HCT116 (cell line): ENCODE results near the gene ZNF451. TPM values are rescaled to one million over a fixed set of nuclear protein-coding genes. Genes with fewer than 3 reads are reported as not detected.

Experiments
- ATAC-seq: fragments of 200-7000 bp; cut with Tn5 transposase; 2 replicates; pipeline ENCODE4 v1.9.1; 2020; ENCODE audit warnings: mild to moderate bottlenecking, moderate library complexity
- BruUV-seq: library from RNA; stranded (reverse); fragments of 400-500 nt; replicated peaks from 2 replicates; lab custom pipeline; 2021; lab: Mats Ljungman, UMichigan
- CTCF ChIA-PET: fragments of 300-600 bp; sonication (Branson Sonifier 250); formaldehyde crosslinking; loops from one replicate; lab custom pipeline; 2021; ENCODE audit warnings: antibody characterized with exemption; lab: Charles Lee
- POLR2A ChIA-PET: fragments of 300-600, 350-600 bp; sonication (Branson Sonifier 250); formaldehyde crosslinking; loops from one replicate; lab custom pipeline; 2021; ENCODE audit warnings: antibody characterized with exemption; lab: Charles Lee
- RAD21 ChIA-PET, 2 experiments: fragments of 300-600 bp; sonication (Branson Sonifier 250); formaldehyde crosslinking; loops; one replicate each; lab custom pipeline; 2023; ENCODE audit warnings: low total read pairs in 2 of 2; ENCODE audit not compliant: uncharacterized antibody in 2 of 2, unreplicated experiment in 2 of 2, low non-redundant PET in 1 of 2; lab: Charles Lee
- DNase-seq: peaks from one replicate; pipeline ENCODE4 v3.0.0-alpha.2; 2010; ENCODE audit warnings: low read depth, low spot score
- H2AFZ ChIP-seq: fragments of 200-600 bp; shearing (Covaris generic), sonication (generic); 2 replicates; pipeline ENCODE4 v1.6.1; 2017; ENCODE audit warnings: low read depth, mixed run types, mixed read lengths, antibody characterized with exemption, low read length; ENCODE audit not compliant: poor library complexity, severe bottlenecking
- H3K27ac ChIP-seq: 2 replicates; pipeline ENCODE4 v1.5.1; 2012; ENCODE audit warnings: low read depth, low read length
- H3K27me3 ChIP-seq: fragments of 200-600 bp; sonication (generic); 2 replicates; pipeline ENCODE4 v1.6.1; 2016; ENCODE audit warnings: mixed run types, low read length, mixed read lengths; ENCODE audit not compliant: insufficient read depth
- H3K36me3 ChIP-seq, 2 experiments: fragments of 200-500 bp in 1 of 2; fragments of 200-600 bp in 1 of 2; sonication (Bioruptor generic) in 1 of 2; sonication (generic) in 1 of 2; 2 replicates each; pipeline versions ENCODE4 v1.5.1 to v1.6.1; 2014 to 2016; ENCODE audit warnings: low read length in 2 of 2, inconsistent platforms in 1 of 2, mixed read lengths in 1 of 2, mixed run types in 1 of 2; ENCODE audit not compliant: insufficient read depth in 2 of 2, control insufficient read depth in 1 of 2
- H3K4me1 ChIP-seq, 2 experiments: fragments of 200-600 bp in 1 of 2; sonication (generic) in 1 of 2; 2 replicates each; pipeline versions ENCODE4 v1.5.1 to v1.6.1; 2012 to 2017; ENCODE audit warnings: low read length in 2 of 2, inconsistent platforms in 1 of 2, mild to moderate bottlenecking in 1 of 2, mixed read lengths in 1 of 2, mixed run types in 1 of 2, moderate library complexity in 1 of 2; ENCODE audit not compliant: insufficient read depth in 2 of 2, control insufficient read depth in 1 of 2
- H3K4me2 ChIP-seq: fragments of 200-600 bp; sonication (generic); 2 replicates; pipeline ENCODE4 v1.6.1; 2017; ENCODE audit warnings: mixed run types, low read length, mixed read lengths
- H3K4me3 ChIP-seq, 2 experiments: fragments of 200-600 bp in 1 of 2; sonication (generic) in 1 of 2; replicated peaks in 1 of 2; 2 replicates each; pipeline ENCODE4 v1.5.1; 2011 to 2016; ENCODE audit warnings: low read length in 2 of 2, control low read depth in 1 of 2, low read depth in 1 of 2, mild to moderate bottlenecking in 1 of 2, mixed read lengths in 1 of 2, mixed run types in 1 of 2
- H3K79me2 ChIP-seq: fragments of 200-600 bp; sonication (generic); 2 replicates; pipeline ENCODE4 v1.6.1; 2017; ENCODE audit warnings: mild to moderate bottlenecking, mixed run types, low read length, moderate library complexity, mixed read lengths; ENCODE audit not compliant: insufficient read depth
- H3K9ac ChIP-seq: fragments of 200-600 bp; sonication (generic); 2 replicates; pipeline ENCODE4 v1.6.1; 2016; ENCODE audit warnings: low read length, mixed read lengths
- H3K9me2 ChIP-seq: fragments of 200-600 bp; sonication (generic), shearing (Covaris generic); 2 replicates; pipeline ENCODE4 v1.6.1; 2017; ENCODE audit warnings: mixed run types, mild to moderate bottlenecking, moderate library complexity; ENCODE audit not compliant: insufficient read depth
- H3K9me3 ChIP-seq, 2 experiments: fragments of 200-500 bp in 1 of 2; fragments of 200-600 bp in 1 of 2; sonication (Bioruptor generic) in 1 of 2; sonication (generic) in 1 of 2; 2 replicates each; pipeline ENCODE4 v1.6.1; 2014 to 2017; ENCODE audit warnings: low read length in 2 of 2, mixed read lengths in 2 of 2, inconsistent platforms in 1 of 2, low read depth in 1 of 2, mild to moderate bottlenecking in 1 of 2, mixed run types in 1 of 2, moderate library complexity in 1 of 2; ENCODE audit not compliant: control insufficient read depth in 1 of 2, insufficient read depth in 1 of 2
- H4K20me1 ChIP-seq: fragments of 200-600 bp; sonication (generic), shearing (Covaris generic); 2 replicates; pipeline ENCODE4 v1.6.1; 2017; ENCODE audit warnings: mixed run types, mild to moderate bottlenecking, moderate library complexity; ENCODE audit not compliant: insufficient read depth
- ATF3 ChIP-seq: IDR thresholded peaks from 2 replicates; pipeline ENCODE4 v1.6.1; 2012
- CBX3 ChIP-seq: IDR thresholded peaks from 2 replicates; pipeline ENCODE4 v1.6.1; 2012; ENCODE audit warnings: low read depth
- CEBPB ChIP-seq: IDR thresholded peaks from 2 replicates; pipeline ENCODE4 v1.6.1; 2012; ENCODE audit warnings: low read depth
- CTCF ChIP-seq, 3 experiments: fragments of 200-600 bp in 1 of 3; sonication (generic) in 1 of 3; IDR thresholded peaks in 2 of 3; conservative IDR thresholded peaks in 1 of 3; 2 replicates each; pipeline ENCODE4 v1.5.1; 2012 to 2017; ENCODE audit warnings: low read depth in 2 of 3, low read length in 2 of 3, antibody characterized with exemption in 1 of 3, borderline replicate concordance in 1 of 3, control low read depth in 1 of 3, mild to moderate bottlenecking in 1 of 3, mixed read lengths in 1 of 3, mixed run types in 1 of 3, moderate library complexity in 1 of 3; ENCODE audit not compliant: insufficient read depth in 1 of 3
- ELF1 ChIP-seq: IDR thresholded peaks from 2 replicates; pipeline ENCODE4 v1.6.1; 2012; ENCODE audit warnings: low read depth, borderline replicate concordance
- EZH2 ChIP-seq: fragments of 200-600 bp; sonication (generic); IDR thresholded peaks from 2 replicates; pipeline ENCODE4 v1.6.1; 2017; ENCODE audit warnings: antibody characterized with exemption, mixed run types
- FOSL1 ChIP-seq: IDR thresholded peaks from 2 replicates; pipeline ENCODE4 v1.6.1; 2012; ENCODE audit warnings: low read depth
- POLR2A ChIP-seq: IDR thresholded peaks from 2 replicates; pipeline ENCODE4 v1.7.0; 2011; ENCODE audit warnings: borderline replicate concordance; ENCODE audit not compliant: insufficient read depth, insufficient read length; ENCODE audit errors: extremely low read depth
- POLR2AphosphoS5 ChIP-seq: IDR thresholded peaks from 2 replicates; pipeline ENCODE4 v1.6.1; 2011; ENCODE audit warnings: mild to moderate bottlenecking, low read depth, low read length, moderate library complexity
- RAD21 ChIP-seq: IDR thresholded peaks from 2 replicates; pipeline ENCODE4 v1.6.1; 2012; ENCODE audit warnings: low read depth, mild to moderate bottlenecking
- REST ChIP-seq: IDR thresholded peaks from 2 replicates; pipeline ENCODE4 v1.6.1; 2012; ENCODE audit warnings: low read depth
- YY1 ChIP-seq: IDR thresholded peaks from 2 replicates; pipeline ENCODE4 v1.6.1; 2011; ENCODE audit warnings: low read length, low read depth, moderate library complexity, mild to moderate bottlenecking; ENCODE audit not compliant: insufficient replicate concordance; ENCODE audit errors: extremely low read depth
- ZBTB33 ChIP-seq: IDR thresholded peaks from 2 replicates; pipeline ENCODE4 v1.6.1; 2011; ENCODE audit warnings: mild to moderate bottlenecking, low read length, moderate library complexity; ENCODE audit not compliant: insufficient replicate concordance; ENCODE audit errors: extremely low read depth
- ZFX ChIP-seq: fragments of 450-650 bp; IDR thresholded peaks from 2 replicates; pipeline ENCODE4 v1.6.1; 2017
- intact Hi-C: fragments of 100-400 bp; cut with micrococcal nuclease; formaldehyde crosslinking; loops from 2 replicates; pipeline ENCODE4 v1.10.0; 2022
- total RNA-seq: library from RNA; stranded (reverse); gene quantifications from one replicate; pipeline ENCODE4 v1.2.1, GENCODE V29; 2021; ENCODE audit not compliant: unreplicated experiment

ZNF451 gene
- total RNA-seq, 1 experiment from 2014 or later: 49.1 TPM

GRCh38 chr6:57085471-57085870, 4.5 kb upstream of the ZNF451 start:
- H3K4me2 ChIP-seq: no peak overlapping the region
- H3K27me3 ChIP-seq: no peaks in the 10 kb centered on the region
- DNase-seq (no peak), ATAC-seq (no peak)
- POLR2A ChIA-PET: no interaction called here
- no peak overlapping the region for H3K4me3 ChIP-seq
- RAD21 ChIA-PET: no interaction called here
- H3K36me3 ChIP-seq: no peaks in the 10 kb centered on the region; a peak in 1 of 4 replicates
- H3K4me1 ChIP-seq: peaks cover 3 to 7% of the 10 kb centered on the region in 2 experiments; a peak in 3 of 4 replicates
- intact Hi-C loops: no loop called here
- no peaks in the 10 kb centered on the region for H4K20me1 ChIP-seq
- no peak overlapping the region for H3K9ac ChIP-seq
- H3K9me3 ChIP-seq: no peaks in the 10 kb centered on the region
- H3K79me2 ChIP-seq: 0 out of 2 replicates have a peak, but pooled peaks cover 3% of the 10 kb centered on the region
- no peak overlapping the region for H2AFZ ChIP-seq
- H3K9me2 ChIP-seq: no peaks in the 10 kb centered on the region
- CTCF ChIA-PET: interaction anchor here (1.5 kb wide), 1 partner anchor 181 kb away, joined by 3 read pairs; no protein-coding TSS in a partner anchor
- TF ChIP-seq ZBTB33: no peak
- TF ChIP-seq CBX3: no peak
- TF ChIP-seq CTCF (IDR thresholded peaks at IDR 0.05 in 2 of 3, conservative IDR thresholded peaks at IDR 0.05 in 1 of 3; ENCODE audit: borderline replicate concordance in 1 of 3, insufficient read depth in 1 of 3, low read depth in 2 of 3, low read length in 2 of 3): no peak
- TF ChIP-seq POLR2AphosphoS5: no peak
- no peak for TF ChIP-seq EZH2
- TF ChIP-seq POLR2A: no peak
- no peak for TF ChIP-seq RAD21
- TF ChIP-seq ELF1: no peak
- no peak for TF ChIP-seq FOSL1
- no peak for TF ChIP-seq ATF3
- no peak for TF ChIP-seq CEBPB
- TF ChIP-seq ZFX: no peak
- TF ChIP-seq YY1: no peak
- no peak for TF ChIP-seq REST
- BruUV-seq: no TSS peak
- no peak overlapping the region for H3K27ac ChIP-seq
